GM23338 (cell line): ENCODE results near the gene DENND5B. TPM values are rescaled to one million over a fixed set of nuclear protein-coding genes. Genes with fewer than 3 reads are reported as not detected.

ENCODE experiments used
- ATAC-seq: fragments of 200-7000 bp; cut with Tn5 transposase; 3 replicates; pipeline ENCODE4 v1.9.1; 2020
- DNase-seq: peaks from one replicate; pipeline ENCODE4 v3.0.0-alpha.2; 2015; ENCODE audit warnings: low spot score
- H2AFZ ChIP-seq: fragments of 200-600 bp; sonication (generic); 2 replicates; pipeline ENCODE4 v1.8.0; 2016; ENCODE audit warnings: antibody characterized with exemption, mild to moderate bottlenecking, moderate library complexity
- H3F3A ChIP-seq: fragments of 200-600 bp; sonication (generic); replicated peaks from 2 replicates; pipeline ENCODE4 v1.8.0; 2017; ENCODE audit warnings: antibody characterized with exemption, mixed run types, low read depth
- H3K27ac ChIP-seq: fragments of 200-600 bp; sonication (generic); 2 replicates; pipeline ENCODE4 v1.6.1; 2016; ENCODE audit warnings: low read depth
- H3K27me3 ChIP-seq: fragments of 200-600 bp; sonication (generic); 2 replicates; pipeline ENCODE4 v1.8.0; 2016; ENCODE audit warnings: mild to moderate bottlenecking, mixed run types, moderate library complexity; ENCODE audit not compliant: insufficient read depth
- H3K36me3 ChIP-seq: fragments of 200-600 bp; sonication (generic); 2 replicates; pipeline ENCODE4 v1.8.0; 2016; ENCODE audit warnings: mild to moderate bottlenecking; ENCODE audit not compliant: insufficient read depth
- H3K4me1 ChIP-seq: fragments of 200-600 bp; sonication (generic); 2 replicates; pipeline ENCODE4 v1.8.0; 2016; ENCODE audit warnings: mild to moderate bottlenecking, moderate library complexity; ENCODE audit not compliant: insufficient read depth
- H3K4me2 ChIP-seq: fragments of 200-600 bp; sonication (generic); 2 replicates; pipeline ENCODE4 v1.7.1; 2017; ENCODE audit warnings: mixed run types
- H3K4me3 ChIP-seq: fragments of 200-600 bp; sonication (generic); 2 replicates; pipeline ENCODE4 v1.6.1; 2016; ENCODE audit warnings: mixed run types
- H3K79me2 ChIP-seq: fragments of 200-600 bp; sonication (generic); replicated peaks from 2 replicates; pipeline ENCODE4 v1.8.0; 2017; ENCODE audit warnings: mild to moderate bottlenecking; ENCODE audit not compliant: insufficient read depth
- H3K9me2 ChIP-seq: fragments of 200-600 bp; sonication (generic); 2 replicates; pipeline ENCODE4 v1.8.0; 2017; ENCODE audit not compliant: insufficient read depth
- H4K20me1 ChIP-seq: fragments of 200-600 bp; sonication (generic); replicated peaks from 2 replicates; pipeline ENCODE4 v1.8.0; 2017; ENCODE audit warnings: mild to moderate bottlenecking; ENCODE audit not compliant: insufficient read depth
- H3K27ac Mint-ChIP-seq: 2 replicates; pipeline ENCODE4 v1.8.0; 2020; ENCODE audit warnings: inconsistent platforms, mild to moderate bottlenecking, moderate library complexity, mixed read lengths
- H3K27me3 Mint-ChIP-seq: 3 replicates; pipeline ENCODE4 v1.8.0; 2022; ENCODE audit warnings: low read depth, mild to moderate bottlenecking, moderate library complexity, mixed read lengths, inconsistent platforms; ENCODE audit not compliant: insufficient read depth, poor library complexity
- H3K36me3 Mint-ChIP-seq: 3 replicates; pipeline ENCODE4 v1.8.0; 2021; ENCODE audit warnings: low read depth, mild to moderate bottlenecking, inconsistent platforms, moderate library complexity, mixed read lengths
- H3K4me1 Mint-ChIP-seq: 3 replicates; pipeline ENCODE4 v1.8.0; 2020; ENCODE audit warnings: mild to moderate bottlenecking, inconsistent platforms, mixed read lengths
- H3K4me3 Mint-ChIP-seq: 3 replicates; pipeline ENCODE4 v1.8.0; 2021; ENCODE audit warnings: moderate library complexity, mild to moderate bottlenecking, inconsistent platforms, mixed read lengths
- H3K9me3 Mint-ChIP-seq: 3 replicates; pipeline ENCODE4 v1.8.0; 2020; ENCODE audit warnings: moderate library complexity, mild to moderate bottlenecking, inconsistent platforms, mixed read lengths
- ETS1 ChIP-seq: IDR thresholded peaks from 2 replicates; pipeline ENCODE4 v1.6.1; 2016; ENCODE audit warnings: antibody characterized with exemption
- EZH2 ChIP-seq: fragments of 200-600 bp; sonication (generic); IDR thresholded peaks from one replicate; pipeline ENCODE4 v1.8.0; 2017; ENCODE audit warnings: antibody characterized with exemption, mild to moderate bottlenecking, low read depth; ENCODE audit not compliant: unreplicated experiment
- NANOG ChIP-seq: IDR thresholded peaks from 2 replicates; pipeline ENCODE4 v1.6.1; 2016; ENCODE audit warnings: antibody characterized with exemption, borderline replicate concordance
- POLR2AphosphoS5 ChIP-seq: IDR thresholded peaks from 2 replicates; pipeline ENCODE4 v1.6.1; 2016; ENCODE audit warnings: antibody characterized with exemption, low read depth
- REST ChIP-seq: IDR thresholded peaks from one replicate; pipeline ENCODE4 v1.6.1; 2018; ENCODE audit warnings: antibody characterized with exemption; ENCODE audit not compliant: unreplicated experiment
- STAT1 ChIP-seq: IDR thresholded peaks from one replicate; pipeline ENCODE4 v1.6.1; 2016; ENCODE audit warnings: antibody characterized with exemption; ENCODE audit not compliant: unreplicated experiment
- ZNF462 ChIP-seq: fragments of 250-450 bp; sonication (Bioruptor Pico); IDR thresholded peaks from 2 replicates; pipeline ENCODE4 v1.5.0; 2020; ENCODE audit warnings: mild to moderate bottlenecking, moderate library complexity
- polyA plus RNA-seq: library from polyadenylated mRNA; unstranded; fragments of >200 nt; fragmentation: Nextera tagmentation; extraction: Ambion mirVana; gene quantifications from 2 replicates; pipeline ENCODE4 v1.2.1, GENCODE V29; 2016
- total RNA-seq: library from RNA; depleted of rRNA; stranded (reverse); fragments of >200 nt; shearing (Covaris generic); gene quantifications from 2 replicates; pipeline ENCODE4 v1.2.3, GENCODE V29; 2014

The DENND5B gene
- total and polyA plus RNA-seq, 2 experiments from 2014 or later: 6.5 to 17.2 TPM

DNA sequence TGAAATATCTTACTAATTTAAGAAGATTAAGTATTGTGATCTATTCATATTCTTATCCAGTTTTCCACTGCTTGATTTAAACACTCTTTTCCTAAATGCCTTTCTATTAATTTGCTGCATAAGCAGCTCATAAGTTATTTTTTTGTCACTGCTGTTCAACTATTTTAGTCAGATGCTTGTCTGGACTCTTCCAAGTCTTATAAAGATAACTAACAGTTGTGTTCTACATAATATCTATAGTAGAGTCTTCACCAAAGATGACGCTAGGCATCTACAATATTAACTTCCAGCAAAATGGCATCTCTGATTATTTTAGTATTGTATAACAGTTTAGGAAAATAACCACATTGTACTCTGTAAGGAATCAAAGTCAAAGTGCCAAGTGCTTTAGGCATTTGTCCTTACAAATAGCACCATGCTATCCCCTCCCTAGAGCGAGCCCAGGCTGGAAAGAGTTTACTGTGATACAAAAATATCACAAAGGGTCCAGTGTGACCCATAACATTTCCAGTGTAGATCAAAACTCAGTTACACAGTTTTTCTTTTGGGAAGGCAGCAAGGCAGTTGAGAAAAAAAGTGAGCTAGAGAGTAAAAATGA, 98.2 kb downstream of the DENND5B start:
- DNase-seq: no peak
- no peak overlapping the region for H3K4me3 Mint-ChIP-seq
- TF ChIP-seq POLR2AphosphoS5 (no peak), STAT1 (no peak), REST (no peak), EZH2 (no peak), ETS1 (no peak), NANOG (no peak), ZNF462 (CRISPR knock-in tag) (no peak)
- Histone ChIP-seq H3K4me2 (no peak overlapping the region), H3K4me3 (no peak overlapping the region), H2AFZ (no peak overlapping the region), H3K27ac (0 out of 2 replicates have a peak overlapping the region, but pooled peaks have one; percentile 41), H4K20me1 (no peaks in the 10 kb centered on the region), H3K9me2 (no peaks in the 10 kb centered on the region), H3K79me2 (no peaks in the 10 kb centered on the region; the same call in 1 of the 2 replicates), H3K4me1 (peaks cover 9% of the 10 kb centered on the region), H3F3A (no peaks in the 10 kb centered on the region), H3K27me3 (no peaks in the 10 kb centered on the region), H3K36me3 (no peaks in the 10 kb centered on the region)
- peaks cover 19% of the 10 kb centered on the region for H3K36me3 Mint-ChIP-seq
- no peak for ATAC-seq
- peaks cover 21% of the 10 kb centered on the region for H3K4me1 Mint-ChIP-seq
- H3K27ac Mint-ChIP-seq: no peak overlapping the region
- peaks cover 8% of the 10 kb centered on the region for H3K27me3 Mint-ChIP-seq
- H3K9me3 Mint-ChIP-seq: no peaks in the 10 kb centered on the region
